GM10248 (cell line): Measurements from ENCODE around the gene NINL.

Experiments used
- CTCF ChIA-PET: fragments of 300-600 bp; sonication (Branson Sonifier 250); formaldehyde crosslinking; extraction: SDS; loops from one replicate; lab custom pipeline; 2021; ENCODE audit warnings: antibody characterized with exemption; lab: Yijun Ruan, JAX
- POLR2A ChIA-PET: fragments of 350-650 bp; sonication (Branson Sonifier 250); formaldehyde crosslinking; extraction: SDS; loops from one replicate; lab custom pipeline; 2020; ENCODE audit warnings: antibody characterized with exemption; lab: Yijun Ruan, JAX
- DNase-seq: peaks from one replicate; pipeline ENCODE4 v3.0.0; 2012; ENCODE audit errors: extremely low spot score
- TF ChIP-seq, protein P1 (sequence below): IDR thresholded peaks from 2 replicates; pipeline ENCODE4 v1.5.1; 2012; ENCODE audit warnings: mild to moderate bottlenecking, low read depth; ENCODE audit errors: extremely low read depth, missing control alignments, control extremely low read depth

Gene NINL

DNA sequence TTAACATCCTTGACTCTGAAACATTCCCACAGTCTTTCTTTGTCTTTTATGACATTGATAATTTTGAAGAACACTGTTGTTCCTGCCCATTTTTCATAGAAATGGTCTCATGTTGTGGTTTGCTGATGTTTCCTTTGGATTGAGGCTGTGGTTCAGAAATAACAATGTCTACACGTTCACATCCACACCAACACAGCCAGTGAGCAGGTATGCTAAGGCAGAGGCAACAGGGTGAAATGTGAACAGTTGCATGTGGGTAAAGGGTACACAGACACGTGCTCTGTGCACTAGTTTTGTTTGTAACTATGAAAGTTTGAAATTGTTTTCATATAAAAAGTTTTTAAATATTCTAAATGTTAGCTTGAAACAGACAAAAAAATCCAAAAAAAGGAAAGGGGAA lies 99.5 kb downstream of the NINL start:
- POLR2A ChIA-PET, result no interaction called here
- DNase-seq, result no peak
- TF ChIP-seq, protein P1, sequence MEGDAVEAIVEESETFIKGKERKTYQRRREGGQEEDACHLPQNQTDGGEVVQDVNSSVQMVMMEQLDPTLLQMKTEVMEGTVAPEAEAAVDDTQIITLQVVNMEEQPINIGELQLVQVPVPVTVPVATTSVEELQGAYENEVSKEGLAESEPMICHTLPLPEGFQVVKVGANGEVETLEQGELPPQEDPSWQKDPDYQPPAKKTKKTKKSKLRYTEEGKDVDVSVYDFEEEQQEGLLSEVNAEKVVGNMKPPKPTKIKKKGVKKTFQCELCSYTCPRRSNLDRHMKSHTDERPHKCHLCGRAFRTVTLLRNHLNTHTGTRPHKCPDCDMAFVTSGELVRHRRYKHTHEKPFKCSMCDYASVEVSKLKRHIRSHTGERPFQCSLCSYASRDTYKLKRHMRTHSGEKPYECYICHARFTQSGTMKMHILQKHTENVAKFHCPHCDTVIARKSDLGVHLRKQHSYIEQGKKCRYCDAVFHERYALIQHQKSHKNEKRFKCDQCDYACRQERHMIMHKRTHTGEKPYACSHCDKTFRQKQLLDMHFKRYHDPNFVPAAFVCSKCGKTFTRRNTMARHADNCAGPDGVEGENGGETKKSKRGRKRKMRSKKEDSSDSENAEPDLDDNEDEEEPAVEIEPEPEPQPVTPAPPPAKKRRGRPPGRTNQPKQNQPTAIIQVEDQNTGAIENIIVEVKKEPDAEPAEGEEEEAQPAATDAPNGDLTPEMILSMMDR, result no peak
- CTCF ChIA-PET, result no interaction called here

DNA sequence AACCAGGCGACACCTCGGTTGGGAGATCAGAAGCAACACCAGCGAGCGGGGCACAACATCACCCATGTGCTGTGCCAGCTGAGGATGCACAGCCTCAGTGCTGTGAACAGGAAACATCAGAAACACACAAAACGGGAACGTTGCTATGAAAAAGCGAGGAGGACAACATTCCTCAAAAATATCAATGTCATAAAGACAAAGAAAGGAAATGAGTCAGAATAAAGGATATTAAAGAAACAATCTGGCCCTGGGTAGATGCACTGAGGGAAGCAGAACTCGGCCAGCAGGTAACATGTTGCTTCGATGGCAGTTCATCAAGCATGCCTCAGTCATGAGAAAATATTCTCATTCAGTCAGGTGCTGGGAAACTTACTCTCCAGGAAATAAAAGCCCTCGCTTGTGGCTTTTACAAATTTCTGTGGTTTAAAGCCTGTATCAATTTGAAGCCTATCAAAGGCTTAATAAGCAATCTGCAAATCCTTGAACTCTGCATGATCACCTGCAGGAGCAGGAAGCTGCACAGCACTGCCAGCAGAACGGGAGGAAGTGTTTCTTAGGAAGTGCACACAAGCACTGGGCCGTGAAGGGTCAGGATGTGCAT lies 100.3 kb downstream of the NINL start:
- CTCF ChIA-PET, result no interaction called here
- POLR2A ChIA-PET, result no interaction called here
- TF ChIP-seq, protein P1, result no peak
- DNase-seq, result no peak

DNA sequence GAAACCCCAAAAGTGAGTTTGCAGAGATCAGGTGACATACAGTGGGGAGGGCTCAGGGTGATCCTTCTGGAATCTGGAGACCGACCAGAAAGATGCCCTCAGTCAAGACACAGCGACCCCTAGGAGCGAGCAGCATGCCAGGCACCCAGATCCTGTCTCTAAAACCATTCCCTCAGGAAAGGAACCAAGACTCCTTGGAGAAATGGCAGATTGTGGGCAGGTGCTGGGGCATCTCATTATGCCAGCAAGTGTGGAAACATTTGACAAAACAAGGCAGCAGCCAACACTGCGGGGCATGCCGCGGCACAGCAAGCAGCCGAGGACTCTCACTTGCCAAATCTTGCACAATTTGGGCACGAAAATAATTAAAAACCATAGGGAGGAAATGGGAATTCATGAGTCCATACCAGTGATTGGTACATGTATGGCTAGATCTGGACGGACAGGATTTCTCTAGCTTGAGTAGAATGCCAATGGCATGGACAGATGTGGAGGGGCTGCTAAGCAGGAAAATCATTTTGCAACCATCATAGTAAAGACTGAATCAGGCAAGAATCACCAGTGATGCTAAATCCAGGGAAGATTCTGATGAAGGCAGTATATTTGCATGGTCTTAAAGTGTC lies 101.0 kb downstream of the NINL start:
- ChIA-PET POLR2A (no interaction called here), CTCF (no interaction called here)
- TF ChIP-seq, protein P1, result no peak

DNA sequence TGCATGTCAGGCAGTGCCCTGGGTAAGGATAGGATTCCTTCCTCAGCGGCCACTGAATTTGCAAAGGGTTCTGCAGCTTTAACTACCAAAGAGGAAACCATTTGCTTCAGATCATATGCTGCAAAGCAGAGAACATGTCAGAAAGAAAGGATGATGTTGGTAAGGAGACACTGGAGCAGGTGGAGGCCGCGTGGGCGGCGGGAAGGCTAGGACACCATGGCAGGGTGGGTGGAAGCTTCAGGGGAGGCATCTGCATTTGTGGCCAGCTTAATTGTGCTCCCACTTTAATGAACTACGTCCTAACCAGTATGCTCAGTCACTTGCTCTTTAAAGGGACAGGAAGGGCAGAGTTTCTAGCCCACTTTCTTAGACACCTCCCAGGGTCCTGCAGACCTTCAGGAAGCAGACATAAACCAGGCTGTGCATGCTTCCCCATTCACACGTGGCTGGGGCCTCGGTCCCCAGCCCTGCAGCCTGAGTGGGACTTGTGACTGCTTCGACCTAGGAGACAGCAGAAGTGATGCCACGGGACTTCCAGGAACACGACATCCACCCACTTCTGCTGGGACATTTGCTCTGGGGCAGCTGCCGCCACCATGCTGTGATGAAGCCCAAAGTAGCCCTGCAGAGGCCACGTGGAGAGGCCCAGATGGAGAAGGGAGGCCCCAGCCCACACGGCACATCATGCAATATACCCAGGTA lies 101.7 kb downstream of the NINL start:
- ChIA-PET CTCF (no interaction called here), POLR2A (no interaction called here)
- TF ChIP-seq, protein P1, result no peak
- DNase-seq, result no peak

More for the DNA sequence above, 101.0 kb downstream of the NINL start:
- DNase-seq, result no peak

DNA sequence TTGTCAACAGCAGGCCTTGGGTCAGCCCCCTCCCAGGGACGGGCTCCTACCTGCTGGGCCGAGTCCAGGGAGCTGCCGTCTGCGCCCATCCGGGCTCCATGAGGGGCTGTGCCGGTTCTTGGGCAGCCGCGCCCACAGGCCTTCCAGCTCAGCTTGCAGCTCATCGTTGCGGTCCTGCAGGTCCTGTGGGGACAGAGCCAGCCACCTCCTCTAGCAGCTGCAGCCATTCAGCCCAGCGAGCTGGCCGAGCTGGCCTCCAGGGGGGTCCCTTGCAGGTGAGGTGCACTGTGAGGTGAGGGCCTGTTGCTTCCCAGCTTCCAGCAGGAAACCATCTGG lies 103.4 kb downstream of the NINL start:
- ChIA-PET CTCF (interaction anchor here (0.9 kb wide), 1 partner anchor 11 kb away, joined by 3 read pairs; no protein-coding TSS in a partner anchor), POLR2A (no interaction called here)
- TF ChIP-seq, protein P1, result no peak
- no peak for DNase-seq

DNA sequence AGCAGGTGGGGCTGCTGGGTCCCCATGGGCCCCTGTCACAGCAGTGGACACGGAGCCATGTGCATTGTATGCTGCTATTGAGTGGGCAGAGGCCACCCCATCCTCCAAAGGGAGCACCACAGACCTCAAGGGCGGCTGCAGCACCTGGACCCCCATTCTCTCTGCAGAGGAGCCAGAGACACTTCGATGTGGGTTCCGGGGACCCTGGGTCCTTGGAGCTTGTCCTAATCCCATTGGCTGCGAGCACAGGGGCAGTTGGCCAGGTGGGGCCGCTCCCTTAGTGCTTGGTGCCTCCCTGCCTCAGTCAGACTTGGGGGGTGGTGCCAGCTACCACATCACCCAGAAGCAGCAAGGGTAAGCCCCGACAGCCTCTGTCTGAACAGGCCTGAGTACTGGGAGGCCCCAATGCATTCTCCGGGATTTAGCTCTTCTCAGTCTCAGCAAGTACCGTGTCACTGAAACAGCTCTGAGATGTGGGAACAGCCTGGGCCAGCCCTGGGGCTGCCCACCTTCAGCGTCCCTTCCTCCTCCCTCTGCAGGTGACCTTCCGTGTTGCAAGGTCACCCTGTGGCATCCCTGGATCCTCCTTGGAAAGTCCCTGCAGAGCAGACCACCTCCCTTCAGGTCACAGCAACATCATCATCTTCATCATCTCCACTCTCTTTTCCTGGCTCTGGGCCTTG lies 104.0 kb downstream of the NINL start:
- ChIA-PET POLR2A (no interaction called here), CTCF (interaction anchor here (0.9 kb wide), 1 partner anchor 11 kb away, joined by 3 read pairs; no protein-coding TSS in a partner anchor)
- no peak for DNase-seq
- TF ChIP-seq, protein P1, result no peak
